ENCODE measurements around the gene MSX1.

- TF ChIP-seq CTCF (IDR thresholded peaks at IDR 0.05): no peak
- no peak for TF ChIP-seq EZH2 (IDR thresholded peaks at IDR 0.05)
These were observed 30.3 kb downstream of the MSX1 start for GRCh38 chr4:4889781-4890180.

Data from neural progenitor cell (in vitro differentiated cells).